HCT116 (cell line): ENCODE data around the gene TOX2.

ENCODE experiments used
- CEBPB ChIP-seq: IDR thresholded peaks from 2 replicates; pipeline ENCODE4 v1.6.1; 2012; ENCODE audit warnings: low read depth
- EGR1 ChIP-seq: IDR thresholded peaks from 2 replicates; pipeline ENCODE4 v1.6.1; 2012; ENCODE audit warnings: low read depth
- ELF1 ChIP-seq: IDR thresholded peaks from 2 replicates; pipeline ENCODE4 v1.6.1; 2012; ENCODE audit warnings: low read depth, borderline replicate concordance
- EZH2 ChIP-seq: fragments of 200-600 bp; sonication (generic); IDR thresholded peaks from 2 replicates; pipeline ENCODE4 v1.6.1; 2017; ENCODE audit warnings: antibody characterized with exemption, mixed run types
- ZBTB33 ChIP-seq: IDR thresholded peaks from 2 replicates; pipeline ENCODE4 v1.6.1; 2011; ENCODE audit warnings: mild to moderate bottlenecking, low read length, moderate library complexity; ENCODE audit not compliant: insufficient replicate concordance; ENCODE audit errors: extremely low read depth
- TF ChIP-seq, protein P1 (sequence below): IDR thresholded peaks from 2 replicates; pipeline ENCODE4 v1.6.1; 2012

GRCh38 chr20:43894491-43894890, 20.2 kb upstream of the TOX2 start:
- TF ChIP-seq EGR1: no peak
- TF ChIP-seq, protein P1, sequence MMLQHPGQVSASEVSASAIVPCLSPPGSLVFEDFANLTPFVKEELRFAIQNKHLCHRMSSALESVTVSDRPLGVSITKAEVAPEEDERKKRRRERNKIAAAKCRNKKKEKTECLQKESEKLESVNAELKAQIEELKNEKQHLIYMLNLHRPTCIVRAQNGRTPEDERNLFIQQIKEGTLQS: no peak
- TF ChIP-seq CEBPB: no peak
- TF ChIP-seq ELF1: no peak
- no peak for TF ChIP-seq ZBTB33
- TF ChIP-seq EZH2: no peak
